WERI-Rb-1 (cell line): ENCODE data around the gene OPN1MW2.
"Not testable (repeated sequence)": the region's sequence is repeated elsewhere in the genome, so short reads cannot be mapped to it uniquely, and the experiment has no call there.

Experiments
- DNase-seq: peaks from one replicate; pipeline ENCODE4 v3.0.0-alpha.2; 2020
- H3K27ac ChIP-seq: fragments of 250-450 bp; sonication (Bioruptor Pico); 2 replicates; pipeline ENCODE4 v1.5.1; 2020; ENCODE audit warnings: mild to moderate bottlenecking, moderate library complexity
- H3K27me3 ChIP-seq: fragments of 250-450 bp; sonication (Bioruptor Pico); 2 replicates; pipeline ENCODE4 v1.5.1; 2021; ENCODE audit warnings: mild to moderate bottlenecking, low read depth, moderate library complexity; ENCODE audit not compliant: insufficient read depth, severe bottlenecking
- H3K36me3 ChIP-seq: fragments of 250-450 bp; sonication (Bioruptor Pico); 2 replicates; pipeline ENCODE4 v1.5.1; 2020; ENCODE audit warnings: mild to moderate bottlenecking, moderate library complexity
- H3K4me3 ChIP-seq: 2 replicates; pipeline ENCODE4 v1.5.1; 2011; ENCODE audit warnings: low read depth, mild to moderate bottlenecking, control low read depth, low read length
- H3K9me3 ChIP-seq: fragments of 250-450 bp; sonication (Bioruptor Pico); 2 replicates; pipeline ENCODE4 v1.5.1; 2021; ENCODE audit warnings: mild to moderate bottlenecking, moderate library complexity; ENCODE audit not compliant: severe bottlenecking

Gene OPN1MW2

GRCh38 chrX:154219456-154219855 is at the start of gene OPN1MW2:
TSS of gene OPN1MW2 (plus strand) at chrX:154219756. CDS start at chrX:154219816, 60 bp downstream.
- not testable (repeated sequence) for H3K36me3 ChIP-seq, H3K4me3 ChIP-seq, H3K27ac ChIP-seq, H3K9me3 ChIP-seq, DNase-seq, H3K27me3 ChIP-seq

DNA sequence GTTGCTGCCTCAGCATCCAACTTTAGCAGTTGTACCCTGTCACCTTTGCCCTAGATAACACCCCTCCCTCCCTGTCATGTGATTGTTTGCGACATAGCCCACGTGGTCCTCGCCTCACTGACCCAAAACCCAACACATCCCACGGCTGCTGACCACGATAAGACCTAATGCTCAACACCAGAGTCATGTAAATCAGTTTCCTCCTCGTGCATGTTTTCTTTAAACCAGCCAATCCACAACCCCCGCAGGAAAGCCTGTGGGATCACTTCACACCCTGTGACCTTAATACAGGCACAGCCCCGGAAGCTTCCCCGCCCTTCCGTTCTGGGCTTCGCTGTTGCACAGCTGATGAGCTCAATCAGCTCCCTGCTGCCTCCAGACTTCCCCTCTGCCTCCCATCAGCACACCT is 47.0 kb upstream of the OPN1MW2 start:
- not testable (repeated sequence) for H3K36me3 ChIP-seq, H3K4me3 ChIP-seq, H3K27ac ChIP-seq, DNase-seq, H3K9me3 ChIP-seq, H3K27me3 ChIP-seq

- not testable (repeated sequence) for DNase-seq, H3K36me3 ChIP-seq, H3K9me3 ChIP-seq, H3K4me3 ChIP-seq, H3K27ac ChIP-seq, H3K27me3 ChIP-seq
These were observed 45.2 kb upstream of the OPN1MW2 start for GRCh38 chrX:154174356-154174755.

GRCh38 chrX:154182296-154182695 is 37.3 kb upstream of the OPN1MW2 start, which contains the start of gene OPN1MW:
TSS of gene OPN1MW (plus strand) at chrX:154182596. CDS start at chrX:154182678, 82 bp downstream.
- not testable (repeated sequence) for H3K36me3 ChIP-seq, H3K9me3 ChIP-seq, H3K27me3 ChIP-seq, DNase-seq, H3K4me3 ChIP-seq, H3K27ac ChIP-seq

DNA sequence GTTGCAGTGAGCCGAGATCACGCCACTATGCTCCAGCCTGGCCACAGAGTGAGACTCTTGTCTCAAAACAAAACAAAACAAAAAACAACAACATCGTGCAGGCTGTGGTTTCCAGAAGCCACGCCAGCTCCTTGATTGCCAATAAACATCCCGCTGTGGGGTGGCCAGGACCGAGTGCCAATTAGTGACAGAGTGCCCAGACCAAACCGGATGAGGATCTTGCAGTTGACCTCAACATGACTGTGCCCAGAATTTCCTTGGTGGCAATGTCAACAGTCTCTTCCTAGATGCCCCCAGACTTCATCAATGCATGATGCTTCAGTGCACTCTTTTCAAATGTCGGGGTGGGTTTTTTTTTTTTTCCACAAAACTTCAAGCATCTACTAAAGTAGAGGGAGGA is 35.8 kb upstream of the OPN1MW2 start:
- not testable (repeated sequence) for H3K27ac ChIP-seq, DNase-seq, H3K36me3 ChIP-seq, H3K27me3 ChIP-seq, H3K9me3 ChIP-seq, H3K4me3 ChIP-seq

- not testable (repeated sequence) for H3K9me3 ChIP-seq, H3K27ac ChIP-seq, H3K27me3 ChIP-seq, H3K4me3 ChIP-seq, DNase-seq, H3K36me3 ChIP-seq
These were observed 26.7 kb upstream of the OPN1MW2 start for GRCh38 chrX:154192846-154193245.

- H3K9me3 ChIP-seq, H3K27ac ChIP-seq, H3K4me3 ChIP-seq, DNase-seq, H3K27me3 ChIP-seq, H3K36me3 ChIP-seq: not testable (repeated sequence)
These were observed 25.2 kb upstream of the OPN1MW2 start for GRCh38 chrX:154194316-154194715.

DNA sequence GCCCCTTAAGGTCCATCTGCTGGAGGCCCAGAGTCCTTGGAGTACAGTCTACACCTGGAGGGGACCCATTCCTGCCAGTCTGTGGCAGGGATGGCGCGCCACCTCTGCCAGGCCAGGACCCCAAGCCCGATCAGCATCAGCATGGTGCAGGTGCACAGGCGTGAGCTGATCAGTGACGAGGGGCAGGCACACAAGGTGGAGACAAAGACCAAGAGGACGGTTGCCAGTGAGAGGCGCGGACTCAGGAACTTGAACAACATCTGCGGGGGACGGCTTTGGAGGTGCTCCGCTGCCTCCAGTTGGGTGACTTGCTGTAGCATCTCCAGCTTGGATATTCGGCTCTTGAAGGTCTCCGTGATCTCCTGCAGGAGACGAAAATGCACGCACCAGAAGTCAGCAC is 23.1 kb upstream of the OPN1MW2 start:
- H3K36me3 ChIP-seq, H3K4me3 ChIP-seq, DNase-seq, H3K27me3 ChIP-seq, H3K9me3 ChIP-seq, H3K27ac ChIP-seq: not testable (repeated sequence)

- H3K27ac ChIP-seq, DNase-seq, H3K27me3 ChIP-seq, H3K9me3 ChIP-seq, H3K36me3 ChIP-seq, H3K4me3 ChIP-seq: not testable (repeated sequence)
These were observed 9.7 kb upstream of the OPN1MW2 start for GRCh38 chrX:154209670-154210418.

DNA sequence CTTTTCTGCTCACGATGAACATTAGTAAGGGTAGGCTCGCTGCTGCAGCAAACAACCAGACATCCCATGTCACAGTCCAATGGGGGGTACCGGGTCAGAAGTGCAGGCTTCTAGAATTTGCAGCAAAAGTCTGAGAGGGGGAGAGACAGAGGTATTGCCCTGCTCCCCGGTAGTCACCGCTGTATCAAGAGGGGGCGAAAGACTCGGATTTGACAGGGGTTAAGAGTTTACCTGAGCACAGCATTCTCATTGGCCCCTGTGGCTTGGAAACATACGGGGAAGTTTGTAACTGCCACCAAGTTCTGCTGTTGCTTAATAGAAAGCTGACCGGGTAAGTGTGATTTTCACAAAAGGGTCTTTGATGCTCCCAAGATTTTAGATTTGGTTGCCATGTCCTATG is 8.5 kb upstream of the OPN1MW2 start:
- H3K4me3 ChIP-seq, H3K27me3 ChIP-seq, H3K36me3 ChIP-seq, DNase-seq, H3K27ac ChIP-seq, H3K9me3 ChIP-seq: not testable (repeated sequence)

DNA sequence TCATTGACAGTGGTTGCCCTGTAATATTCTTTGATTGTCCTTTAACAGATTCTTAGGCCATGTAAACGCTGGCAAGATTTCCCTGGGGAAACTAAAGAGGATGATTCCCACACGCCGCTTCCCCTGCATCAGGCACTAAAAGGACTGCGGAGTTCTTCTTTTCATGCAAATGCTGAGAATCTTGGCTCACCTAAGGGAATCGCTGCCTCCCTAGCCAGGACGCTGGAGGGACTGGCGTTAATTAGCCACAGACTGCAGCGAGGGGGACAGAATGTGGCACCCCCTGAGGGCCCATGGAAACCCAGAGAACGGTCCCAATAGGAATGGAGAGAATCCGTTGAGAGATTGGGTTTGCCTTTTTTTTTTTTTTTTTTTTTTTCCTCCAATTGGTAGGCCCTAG is 8.1 kb upstream of the OPN1MW2 start:
- not testable (repeated sequence) for H3K9me3 ChIP-seq, H3K4me3 ChIP-seq, DNase-seq, H3K27me3 ChIP-seq, H3K36me3 ChIP-seq, H3K27ac ChIP-seq

GRCh38 chrX:154225292-154225691 is 5.7 kb downstream of the OPN1MW2 start:
- not testable (repeated sequence) for H3K4me3 ChIP-seq, DNase-seq

GRCh38 chrX:154226706-154227105 is 7.2 kb downstream of the OPN1MW2 start:
- not testable (repeated sequence) for H3K4me3 ChIP-seq, H3K36me3 ChIP-seq, H3K27me3 ChIP-seq, DNase-seq, H3K9me3 ChIP-seq, H3K27ac ChIP-seq

More at GRCh38 chrX:154225292-154225691, 5.7 kb downstream of the OPN1MW2 start:
- not testable (repeated sequence) for H3K27ac ChIP-seq, H3K9me3 ChIP-seq, H3K36me3 ChIP-seq, H3K27me3 ChIP-seq

- not testable (repeated sequence) for H3K9me3 ChIP-seq, H3K27me3 ChIP-seq, H3K27ac ChIP-seq, DNase-seq, H3K4me3 ChIP-seq, H3K36me3 ChIP-seq
These were observed 11.9 kb downstream of the OPN1MW2 start for GRCh38 chrX:154231443-154231842.

GRCh38 chrX:154233620-154234019 is 14.1 kb downstream of the OPN1MW2 start:
- H3K27me3 ChIP-seq, DNase-seq, H3K9me3 ChIP-seq, H3K27ac ChIP-seq, H3K4me3 ChIP-seq, H3K36me3 ChIP-seq: not testable (repeated sequence)
